ENCODE results near the gene OPRPN.

GRCh38 chr4:70380578-70380977, 17.2 kb upstream of the OPRPN start:
- TF ChIP-seq CTCF (optimal IDR thresholded peaks at IDR 0.05 in 1 of 3, IDR thresholded peaks at IDR 0.05 in 1 of 3, conservative IDR thresholded peaks at IDR 0.05 in 1 of 3; ENCODE audit: extremely low read depth in 1 of 3, insufficient read depth in 2 of 3, low read length in 3 of 3) (no peak), EZH2 (IDR thresholded peaks at IDR 0.05; ENCODE audit: low read length) (no peak)
